Limb (tissue), 2 donors: ENCODE data around the gene TEF.
A peak's percentile ranks its signal among the peaks of the same experiment; 100 is the strongest.
"Not testable (repeated sequence)": the region's sequence is repeated elsewhere in the genome, so short reads cannot be mapped to it uniquely, and the experiment has no call there.

Experiments
- DNase-seq, 2 donors: peaks; one replicate each; pipeline ENCODE4 v3.0.0-alpha.2; 2016; ENCODE audit errors: extremely low spot score in 2 of 2

Gene TEF

DNA sequence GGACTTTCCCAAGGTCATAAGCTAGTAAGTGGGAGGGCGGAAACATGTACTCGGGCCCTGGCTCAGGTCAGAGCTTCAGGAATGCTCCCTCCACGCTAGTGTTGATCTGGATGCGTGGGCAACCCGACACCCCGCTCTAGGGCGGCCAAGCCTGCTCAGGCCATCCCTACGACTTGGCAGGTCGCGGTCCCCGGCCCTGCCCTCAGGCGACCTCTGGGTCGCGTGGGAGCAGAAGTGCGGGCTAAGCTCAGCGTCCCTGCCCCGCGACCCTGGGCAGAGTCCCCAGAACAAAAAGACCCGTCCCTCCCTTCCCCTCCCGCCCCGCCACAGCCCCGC lies 781 bp upstream of the TEF start:
- no peak for DNase-seq

DNA sequence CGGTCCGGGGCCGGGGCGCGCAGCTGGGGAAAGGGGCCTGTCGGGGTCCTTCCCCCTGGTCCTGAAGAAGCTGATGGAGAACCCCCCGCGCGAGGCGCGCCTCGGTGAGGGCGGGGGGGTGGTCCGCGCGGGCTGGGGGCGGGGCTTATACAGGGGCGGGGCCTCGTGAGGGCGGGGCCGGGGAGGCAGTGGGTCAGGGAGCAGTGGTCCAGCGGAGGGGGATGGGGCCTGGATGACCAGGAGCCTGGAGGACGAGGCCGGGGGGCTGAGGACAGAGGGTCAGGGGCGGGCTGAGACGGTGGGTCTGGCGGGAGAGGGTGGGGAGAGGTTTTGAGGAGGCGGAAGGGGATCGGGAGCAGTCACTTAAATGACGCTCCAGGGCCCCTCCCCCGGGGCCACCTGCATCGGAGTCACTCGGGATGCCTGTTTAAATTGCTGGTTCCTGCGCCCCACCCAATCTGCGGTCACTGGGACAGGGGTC lies 396 bp downstream of the TEF start:
- peak in 1 of 2 donors; percentile 30 for DNase-seq

DNA sequence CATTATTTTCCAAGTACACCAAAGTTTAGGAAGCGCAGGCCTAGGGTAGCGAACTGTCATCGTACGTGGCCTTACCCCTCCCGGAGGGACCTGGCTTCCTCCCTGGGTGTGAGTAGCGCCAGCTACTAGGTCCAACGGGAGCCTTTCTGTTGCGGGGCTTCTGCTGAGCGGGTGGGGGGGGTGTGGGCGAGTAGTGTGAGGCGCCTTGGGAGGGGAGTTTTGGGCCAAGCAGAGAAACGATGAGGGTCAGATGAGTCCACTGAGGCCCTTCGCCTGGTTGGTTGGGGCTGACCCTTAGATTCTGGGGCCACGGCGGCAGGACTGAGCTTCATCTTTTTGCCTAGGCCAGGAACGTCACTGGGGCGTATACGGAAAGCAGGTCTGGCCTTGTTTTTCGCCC lies 868 bp downstream of the TEF start:
- peak in 1 of 2 donors; percentile 44 for DNase-seq

DNA sequence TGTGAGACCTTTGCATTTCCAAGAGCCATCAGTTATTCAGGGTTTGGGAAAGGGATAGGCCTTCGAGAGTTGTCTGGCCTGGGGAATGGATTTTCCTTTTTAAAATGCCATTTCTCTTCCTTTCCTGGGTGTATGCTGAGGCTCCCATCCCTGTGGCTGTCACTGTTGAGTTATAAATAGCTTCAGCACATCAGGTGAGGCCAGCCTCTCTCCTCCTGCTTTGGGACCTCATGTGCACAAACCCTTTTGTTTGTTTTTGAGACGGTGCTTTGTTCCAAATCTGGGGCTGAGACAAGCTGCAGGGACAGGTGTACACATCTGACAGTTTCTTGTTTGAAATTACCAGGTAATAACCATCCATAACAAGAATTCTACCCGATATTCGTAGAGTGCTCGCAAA lies 1.3 kb downstream of the TEF start:
- DNase-seq: no peak

DNA sequence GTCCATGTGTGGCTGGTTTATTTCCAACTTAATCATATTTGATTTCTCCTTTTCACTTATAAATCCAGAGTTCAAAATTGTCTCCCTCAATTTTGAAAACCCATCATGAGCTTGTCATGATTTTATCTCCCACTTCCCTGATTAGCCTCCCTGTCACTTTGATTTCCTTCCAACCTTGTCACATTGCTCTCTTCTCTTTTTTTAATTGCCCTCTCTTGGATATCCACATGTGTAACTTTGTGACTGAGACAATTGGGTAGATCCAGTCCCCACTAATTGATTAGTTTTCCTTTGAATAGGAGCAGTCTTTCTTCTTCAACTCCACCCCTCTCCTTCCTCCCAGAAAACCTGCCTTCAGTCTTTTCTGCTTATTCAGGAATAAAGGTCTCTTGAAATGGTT lies 2.4 kb downstream of the TEF start:
- DNase-seq: no peak

DNA sequence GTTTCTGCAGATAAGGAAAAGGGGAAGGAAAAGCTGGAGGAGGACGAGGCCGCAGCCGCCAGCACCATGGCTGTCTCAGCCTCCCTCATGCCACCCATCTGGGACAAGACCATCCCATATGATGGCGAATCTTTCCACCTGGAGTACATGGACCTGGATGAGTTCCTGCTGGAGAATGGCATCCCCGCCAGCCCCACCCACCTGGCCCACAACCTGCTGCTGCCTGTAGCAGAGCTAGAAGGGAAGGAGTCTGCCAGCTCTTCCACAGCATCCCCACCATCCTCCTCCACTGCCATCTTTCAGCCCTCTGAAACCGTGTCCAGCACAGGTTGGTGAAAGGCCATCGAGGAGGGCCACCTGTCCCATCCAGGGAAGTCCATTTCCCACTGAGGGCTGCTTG lies 5.6 kb downstream of the TEF start:
- no peak for DNase-seq

DNA sequence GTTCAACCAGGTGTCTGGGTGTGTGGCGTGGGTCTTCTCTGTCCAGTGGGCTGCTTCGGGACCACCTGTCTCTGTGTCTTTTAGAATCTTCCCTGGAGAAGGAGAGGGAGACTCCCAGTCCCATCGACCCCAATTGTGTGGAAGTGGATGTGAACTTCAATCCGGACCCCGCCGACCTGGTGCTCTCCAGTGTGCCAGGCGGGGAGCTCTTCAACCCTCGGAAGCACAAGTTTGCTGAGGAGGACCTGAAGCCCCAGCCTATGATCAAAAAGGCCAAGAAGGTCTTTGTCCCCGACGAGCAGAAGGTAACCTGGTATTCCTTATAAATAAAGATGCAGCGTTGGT lies 12.2 kb downstream of the TEF start:
- no peak for DNase-seq

DNA sequence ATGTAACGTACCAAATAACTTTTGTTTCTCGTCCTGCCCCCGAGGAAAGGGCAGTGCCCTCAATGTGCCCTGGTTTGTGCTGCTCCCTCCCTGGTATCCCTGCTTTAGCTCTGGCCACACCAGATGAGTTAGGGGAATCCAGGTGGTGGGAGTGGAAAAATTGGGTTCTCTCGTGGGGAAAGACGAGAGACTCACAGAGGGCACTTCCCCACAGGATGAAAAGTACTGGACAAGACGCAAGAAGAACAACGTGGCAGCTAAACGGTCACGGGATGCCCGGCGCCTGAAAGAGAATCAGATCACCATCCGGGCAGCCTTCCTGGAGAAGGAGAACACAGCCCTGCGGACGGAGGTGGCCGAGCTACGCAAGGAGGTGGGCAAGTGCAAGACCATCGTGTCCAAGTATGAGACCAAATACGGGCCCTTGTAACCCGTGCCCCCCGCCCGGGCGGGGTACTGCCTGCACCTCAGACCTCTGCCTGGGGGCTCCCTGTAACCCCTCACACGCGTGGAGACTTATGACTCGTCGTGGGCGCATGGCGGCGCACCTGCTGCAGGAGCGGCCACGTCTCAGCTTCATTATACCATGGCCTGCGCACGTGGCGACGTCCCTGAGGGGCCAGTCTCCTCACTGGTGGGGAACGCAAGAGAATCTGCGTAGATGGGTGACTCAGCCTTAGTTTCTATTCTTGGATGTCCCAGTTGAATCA lies 13.9 kb downstream of the TEF start:
- DNase-seq: no peak

DNA sequence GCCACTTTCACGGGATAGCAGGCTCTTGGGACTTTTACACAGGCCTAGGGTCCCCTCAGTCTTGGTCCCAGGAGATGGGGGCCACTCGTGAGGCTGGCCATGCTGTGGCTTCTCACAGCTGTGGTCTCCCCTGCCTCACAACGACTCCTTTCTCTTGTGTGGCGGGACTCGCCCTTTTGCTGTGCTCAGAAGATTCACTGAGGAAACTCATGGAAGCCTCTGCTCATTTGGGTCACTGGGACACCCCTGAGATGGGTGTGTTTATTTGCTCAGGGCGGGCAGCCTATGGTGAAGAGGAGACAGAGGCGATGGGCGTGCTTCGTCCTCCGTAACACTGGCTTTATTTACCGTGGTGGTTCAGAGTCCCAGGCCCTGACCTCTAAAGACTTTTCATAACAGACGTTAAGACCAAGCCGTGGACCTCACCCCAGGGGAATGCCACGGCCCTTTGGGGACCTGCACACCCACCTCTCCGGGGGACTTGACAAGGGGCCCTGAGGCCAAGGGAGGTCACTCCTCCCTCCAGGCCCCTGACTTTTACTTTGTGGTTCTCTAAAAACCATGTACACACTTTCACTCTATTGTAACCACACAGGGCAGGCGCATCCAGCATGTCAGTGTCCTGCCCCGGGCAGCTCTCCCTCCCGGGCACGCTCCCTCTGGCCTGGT lies 15.5 kb downstream of the TEF start:
- no peak for DNase-seq

DNA sequence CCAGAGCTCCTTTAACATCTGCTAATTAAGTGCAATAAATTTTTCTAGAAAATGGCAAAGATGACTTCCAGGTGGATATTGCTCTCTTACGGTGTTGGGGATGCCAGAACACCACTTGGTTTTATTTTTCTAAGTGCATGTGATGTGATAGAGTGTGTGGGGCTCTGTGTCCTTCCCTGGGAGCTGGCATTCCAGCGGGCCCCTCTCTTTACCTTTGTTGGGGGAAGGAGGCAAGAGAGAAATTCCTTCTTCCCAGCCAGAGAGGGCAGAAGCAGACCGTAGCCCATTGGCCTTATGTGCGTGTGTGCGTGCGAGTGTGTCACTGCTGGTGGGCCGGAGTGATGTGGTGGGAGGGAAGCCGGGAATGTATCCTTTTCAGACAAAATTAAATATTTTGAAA lies 17.2 kb downstream of the TEF start:
- DNase-seq: no peak

DNA sequence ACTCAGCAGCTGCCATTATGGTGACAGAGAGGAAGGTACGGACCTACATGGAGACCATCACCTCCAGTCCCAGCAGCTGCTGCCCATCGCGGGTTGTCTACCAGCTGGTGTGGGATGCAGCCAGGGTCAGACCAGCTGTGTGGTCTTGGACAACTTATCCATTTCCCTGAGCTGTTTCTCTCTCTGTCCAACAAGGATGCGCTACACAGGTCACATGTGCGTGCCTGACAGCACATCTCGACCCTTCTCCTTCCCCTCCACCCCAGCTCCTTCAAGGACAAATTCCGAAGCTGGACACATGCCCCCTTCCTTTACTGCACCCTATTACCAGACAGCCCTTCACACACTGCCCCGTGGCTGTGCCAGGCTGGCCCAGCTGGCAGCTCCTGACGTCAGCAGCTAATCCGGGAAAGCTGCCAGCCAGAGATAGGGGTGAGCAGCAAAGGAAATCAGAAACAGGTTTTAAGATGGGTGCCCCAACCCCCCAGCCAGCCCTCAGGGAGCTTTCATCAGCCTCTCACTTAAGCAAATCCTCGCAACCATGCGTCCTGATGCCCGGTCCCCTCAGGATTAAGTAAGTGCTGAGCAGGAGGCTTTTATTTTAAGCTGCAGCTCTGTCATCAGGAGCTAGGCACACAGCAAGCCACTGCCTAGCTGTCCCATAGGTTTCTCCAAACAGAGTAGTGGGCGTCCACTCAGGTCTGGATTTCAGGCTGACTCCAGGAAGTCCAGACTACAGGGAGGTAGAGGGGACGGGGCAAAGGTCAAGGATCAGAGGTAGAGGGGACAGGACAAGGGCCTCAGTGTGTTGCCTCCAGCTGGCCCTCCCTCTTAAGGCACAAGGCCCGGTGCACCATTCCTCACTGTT lies 20.3 kb downstream of the TEF start:
- peak in 1 of 2 donors; percentile 57 for DNase-seq

DNA sequence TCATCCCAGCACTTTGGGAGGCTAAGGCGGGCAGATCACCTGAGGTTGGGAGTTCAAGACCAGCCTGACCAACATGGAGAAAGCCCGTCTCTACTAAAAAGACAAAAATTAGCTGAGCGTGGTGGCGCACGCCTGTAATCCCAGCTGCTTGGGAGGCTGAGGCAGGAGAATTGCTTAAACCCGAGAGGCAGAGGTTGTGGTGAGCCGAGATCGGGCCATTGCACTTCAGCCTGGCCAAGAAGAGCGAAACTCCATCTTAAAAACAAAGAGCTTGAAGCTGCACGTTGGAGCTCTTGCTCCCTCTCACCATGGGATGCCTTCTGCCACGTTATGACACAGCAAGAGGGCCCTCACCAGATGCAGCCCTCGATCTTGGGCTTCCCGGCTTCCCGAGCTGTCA lies 21.1 kb downstream of the TEF start:
- not testable (repeated sequence) for DNase-seq

DNA sequence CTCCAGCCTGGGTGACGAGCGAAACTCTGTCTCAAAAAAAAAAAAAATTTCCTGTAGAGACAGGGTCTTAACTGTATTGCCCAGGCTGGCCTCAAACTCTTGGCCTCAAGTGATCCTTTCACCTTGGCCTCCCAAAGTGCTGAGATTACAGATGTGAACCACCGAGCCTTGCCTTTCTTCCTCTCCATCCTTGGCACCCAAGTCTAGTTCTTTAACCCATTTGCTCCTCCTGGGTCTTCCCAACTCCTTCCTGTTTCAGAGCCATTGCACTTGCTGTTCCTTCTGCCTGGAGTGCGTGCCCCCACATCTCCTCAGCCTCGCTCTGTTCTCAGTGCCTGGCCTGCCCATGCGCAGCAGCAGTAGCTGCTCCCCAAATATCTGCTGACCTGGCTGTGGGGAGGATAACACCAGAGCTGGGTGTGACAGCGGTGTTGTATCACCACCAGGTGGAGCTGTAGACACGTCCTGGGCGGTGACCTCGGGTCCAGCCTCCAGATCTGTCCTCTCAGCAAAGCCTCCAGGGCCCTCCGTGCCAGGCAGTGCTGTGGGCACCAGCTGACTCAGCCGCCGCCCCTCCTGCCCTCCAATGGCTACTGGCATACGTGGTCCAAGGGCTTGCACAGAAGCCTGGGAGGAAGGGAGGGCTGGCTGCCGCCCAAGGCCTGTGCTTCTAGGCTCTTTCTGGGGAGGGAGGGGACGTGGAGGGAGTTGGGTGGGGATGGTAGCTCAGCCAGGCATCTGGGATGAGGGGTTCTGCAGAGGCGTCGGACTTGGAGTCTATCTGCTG lies 22.0 kb downstream of the TEF start:
- DNase-seq: peak; percentile 84 to 85

DNA sequence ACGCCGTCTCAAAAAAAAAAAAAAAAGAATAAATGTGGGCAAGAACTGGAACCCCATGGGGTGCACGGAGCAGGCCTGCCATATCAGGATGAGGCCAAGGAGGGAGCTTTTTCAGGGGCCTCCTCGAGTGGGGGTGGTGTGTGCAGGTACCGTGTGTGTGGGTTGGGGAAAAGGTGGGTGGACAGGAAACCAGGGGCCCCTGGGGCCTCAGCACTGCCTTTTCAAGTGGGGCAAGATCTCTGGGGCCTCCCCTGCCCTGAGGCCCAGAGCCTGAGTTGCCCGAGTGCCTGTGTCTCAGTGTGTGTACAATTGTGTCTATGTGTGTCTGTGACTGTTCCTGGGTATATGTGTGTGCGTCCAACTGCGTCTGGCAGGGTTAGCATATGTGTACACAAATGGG lies 23.8 kb downstream of the TEF start:
- no peak for DNase-seq

DNA sequence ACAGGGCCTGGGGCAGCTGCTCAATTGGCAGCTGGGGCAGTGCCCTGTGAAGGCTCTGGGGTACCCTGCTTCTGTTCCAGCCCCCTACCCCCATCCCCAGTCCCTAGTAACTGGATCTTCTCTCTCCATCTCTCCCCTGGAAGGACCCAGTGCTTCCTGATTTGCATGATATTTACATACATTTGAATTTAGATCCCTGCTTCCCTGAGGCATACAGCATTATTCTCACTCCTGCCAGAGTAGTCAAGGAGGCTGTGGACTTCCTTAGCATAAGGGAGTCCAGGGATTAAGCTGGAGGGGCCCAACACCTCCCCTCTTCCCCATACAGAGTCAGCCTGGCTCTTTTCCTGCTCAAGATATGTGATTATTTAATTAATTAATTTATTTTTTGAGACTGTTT lies 24.7 kb downstream of the TEF start:
- no peak for DNase-seq

DNA sequence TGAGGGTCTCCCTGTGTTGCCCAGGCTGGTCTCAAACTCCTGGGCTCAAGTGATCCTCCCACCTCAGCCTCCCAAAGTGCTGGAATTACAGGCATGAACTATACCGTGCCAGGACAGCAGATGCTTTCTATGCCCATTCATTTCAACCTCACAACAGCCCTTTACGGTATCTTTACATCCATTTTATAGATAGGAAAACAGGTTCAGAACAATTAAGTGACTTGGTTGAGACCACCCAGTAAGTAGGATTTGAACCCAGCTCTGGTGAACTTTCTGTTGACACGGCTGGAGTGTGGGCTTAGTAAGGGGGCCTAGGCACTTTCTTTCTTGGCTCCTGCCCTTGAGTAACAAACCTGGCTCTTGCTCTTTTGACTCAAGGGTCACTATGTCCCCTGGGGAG lies 25.7 kb downstream of the TEF start:
- no peak for DNase-seq

DNA sequence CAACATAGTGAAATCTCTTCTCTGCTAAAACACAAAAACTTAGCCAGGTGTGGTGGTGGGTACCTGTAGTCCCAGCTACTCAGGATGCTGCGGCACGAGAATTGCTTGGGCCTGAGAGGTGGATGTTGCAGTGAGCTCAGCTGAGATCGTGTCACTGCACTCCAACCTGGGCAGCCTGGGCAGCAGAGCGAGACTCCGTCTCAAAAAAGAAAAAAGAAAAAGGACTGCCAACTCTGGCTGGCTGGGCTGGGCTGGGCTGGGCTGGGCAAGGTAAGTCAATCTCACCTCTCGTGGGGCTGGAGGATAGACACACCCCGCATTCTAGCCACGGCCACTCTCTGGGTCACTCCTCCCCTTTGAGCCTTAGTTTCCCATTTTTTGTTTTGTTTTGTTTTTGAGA lies 26.9 kb downstream of the TEF start:
- DNase-seq: no peak

DNA sequence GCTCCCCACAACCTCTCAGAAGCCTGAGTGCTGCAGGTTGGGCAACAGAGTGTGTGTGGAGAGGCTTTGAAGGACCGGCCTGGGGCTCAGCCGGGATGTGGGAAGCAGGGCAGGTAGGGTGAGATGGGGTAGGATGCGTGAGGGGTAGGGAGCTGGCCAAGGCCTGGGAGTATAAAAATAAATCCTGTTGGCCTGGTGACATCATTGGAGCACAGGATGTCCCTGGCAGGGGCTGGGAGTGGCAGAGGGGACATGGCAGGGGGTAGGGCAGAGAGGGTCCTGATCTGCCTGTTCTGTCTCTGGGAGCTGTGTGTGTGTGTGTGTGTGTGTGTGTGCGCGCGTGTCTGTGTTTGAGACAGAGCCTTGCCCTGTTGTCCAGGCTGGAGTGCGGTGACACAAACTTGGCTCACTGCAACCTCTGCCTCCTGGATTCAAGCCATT lies 28.6 kb downstream of the TEF start:
- DNase-seq: no peak

DNA sequence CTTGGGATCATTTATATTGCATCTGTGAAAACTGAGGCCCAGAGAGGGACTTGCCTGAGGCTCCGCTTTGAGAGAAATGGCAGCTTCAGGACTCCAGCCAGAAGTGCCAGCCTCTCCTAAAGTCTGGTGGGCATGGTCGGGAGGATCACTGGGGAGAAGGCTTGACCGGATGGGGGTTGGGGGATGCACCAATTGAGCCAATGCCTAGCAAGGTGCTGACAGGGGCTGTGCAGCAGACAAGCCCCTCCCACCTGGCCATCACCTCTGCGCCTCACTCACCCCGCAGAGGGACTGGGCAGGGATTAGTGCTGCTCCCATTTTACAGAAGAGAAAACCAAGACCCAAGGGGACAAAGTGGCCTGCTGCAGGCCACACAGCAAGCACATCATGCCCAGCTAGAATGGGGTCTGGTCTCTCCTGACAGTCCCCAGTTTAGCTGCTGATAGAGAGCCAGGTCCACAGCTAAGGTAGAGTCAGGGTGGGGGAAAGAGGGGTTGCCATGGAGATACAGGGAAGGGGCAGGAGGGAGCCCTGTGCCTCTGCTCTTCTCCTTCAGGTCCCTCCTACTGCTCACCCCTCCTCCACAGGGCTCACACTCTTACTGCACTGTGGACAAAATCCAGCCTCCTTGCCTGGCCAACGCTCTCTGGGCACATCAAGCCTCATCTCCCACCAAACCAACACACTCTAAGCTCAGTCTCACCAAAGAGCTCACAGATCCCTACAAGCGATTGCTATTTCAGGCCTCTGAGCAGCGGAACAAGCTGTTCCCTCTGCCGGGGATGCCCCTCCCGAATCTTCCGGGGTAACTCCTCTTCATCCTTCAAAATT lies 29.5 kb downstream of the TEF start:
- no peak for DNase-seq

DNA sequence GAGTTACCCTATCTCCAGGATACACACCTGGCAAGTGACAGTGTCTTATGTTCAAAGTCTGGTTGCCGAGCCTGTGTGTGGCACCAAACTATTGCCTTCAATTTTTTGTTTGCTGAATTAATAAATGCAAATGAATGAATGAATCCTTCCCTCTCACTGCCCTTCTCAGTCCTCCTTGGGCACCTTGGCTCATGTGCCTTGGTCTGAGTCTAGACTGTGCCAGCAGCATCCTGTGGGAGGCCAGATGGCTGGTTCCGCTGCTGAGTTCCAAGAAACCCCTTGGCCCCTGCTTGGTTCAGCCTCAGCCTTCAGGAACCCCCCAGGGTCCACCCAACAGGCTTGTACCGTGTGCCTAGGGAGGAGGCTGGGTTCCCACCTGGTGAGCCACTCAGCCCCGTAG lies 33.8 kb downstream of the TEF start:
- DNase-seq: no peak
